GM19035 (cell line): ENCODE measurements around the gene CNOT9.

Experiments used
- ATAC-seq: cut with Tn5 transposase; IDR thresholded peaks from one replicate; pipeline ENCODE4 v1.9.1; 2021; ENCODE audit not compliant: unreplicated experiment

Gene CNOT9

GRCh38 chr2:218577482-218578220 lies 9.0 kb downstream of the CNOT9 start:
- ATAC-seq: no peak

GRCh38 chr2:218578272-218578877 lies 9.7 kb downstream of the CNOT9 start:
- ATAC-seq: no peak

DNA sequence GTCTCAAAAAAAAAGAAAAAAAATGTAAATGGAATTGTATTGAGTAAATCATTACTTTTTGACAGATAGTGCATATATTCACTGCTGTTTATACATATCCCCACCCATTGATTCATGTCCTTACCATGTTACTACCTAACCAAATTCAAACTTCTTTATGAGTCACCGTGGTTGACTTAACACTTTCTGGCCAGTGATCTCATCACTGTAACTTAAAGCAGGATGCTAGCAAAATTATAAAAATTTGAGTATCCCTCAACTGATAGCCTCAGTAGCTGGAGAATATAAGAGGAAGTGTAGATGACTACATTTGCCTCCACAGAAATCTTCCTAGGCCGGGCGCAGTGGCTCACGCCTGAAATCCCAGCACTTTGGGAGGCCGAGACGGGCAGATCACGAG lies 13.4 kb downstream of the CNOT9 start:
- no peak for ATAC-seq

DNA sequence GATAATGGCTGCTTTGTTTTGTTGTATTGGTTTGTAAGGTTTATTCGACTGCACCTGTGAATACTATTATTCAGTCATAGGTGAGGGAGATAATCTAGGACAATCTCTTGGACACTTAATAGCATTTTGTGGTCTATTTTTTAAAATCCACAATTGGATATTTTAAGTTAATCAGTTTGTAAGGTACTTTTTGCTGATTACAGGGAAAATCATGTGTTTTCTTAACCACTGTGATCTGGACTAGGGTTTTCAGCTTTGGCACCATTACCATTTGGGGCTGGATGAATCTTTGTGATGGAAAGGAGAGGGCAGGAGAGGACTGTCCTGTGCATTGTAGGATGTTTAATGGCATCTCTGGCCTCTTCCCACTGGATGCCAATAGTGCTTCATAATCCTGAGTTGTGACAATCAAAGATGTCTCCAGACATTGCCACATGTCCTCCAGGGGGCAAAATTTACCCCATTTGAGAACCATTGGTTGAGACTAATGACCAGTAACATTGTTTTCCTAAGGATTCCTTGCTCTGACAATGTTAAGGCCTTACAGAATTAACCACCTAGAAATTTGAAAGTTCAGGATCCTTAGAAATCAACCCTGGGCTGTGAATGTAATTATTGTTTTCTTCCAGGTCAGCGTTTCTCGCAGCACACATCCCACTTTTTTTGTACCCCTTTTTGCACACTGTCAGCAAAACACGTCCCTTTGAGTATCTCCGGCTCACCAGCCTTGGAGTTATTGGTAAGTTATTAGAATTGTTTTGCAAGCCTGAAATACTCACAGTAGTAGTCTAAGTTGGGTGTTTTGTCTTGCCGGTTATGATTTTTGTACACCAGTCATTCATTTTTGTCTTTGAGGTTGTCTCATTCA lies 15.6 kb downstream of the CNOT9 start:
- no peak for ATAC-seq

DNA sequence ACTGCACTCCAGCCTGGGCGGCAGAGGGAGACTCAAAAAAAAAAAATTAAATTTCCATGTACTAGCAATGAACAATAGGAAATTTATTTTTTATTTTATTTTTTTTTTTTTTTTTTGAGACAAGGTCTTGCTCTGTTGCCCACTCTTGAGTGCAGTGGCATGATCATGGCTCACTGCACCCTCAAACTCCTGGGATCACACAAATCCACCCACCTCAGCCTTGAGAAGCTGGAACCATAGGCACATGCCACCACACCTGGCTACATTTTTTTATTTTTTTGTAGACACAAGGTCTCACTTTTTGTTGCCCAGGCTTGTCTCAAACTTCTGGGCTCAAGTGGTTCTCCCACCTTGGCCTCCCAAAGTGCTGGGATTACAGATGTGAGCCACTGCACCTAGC lies 16.9 kb downstream of the CNOT9 start:
- ATAC-seq: no peak

- ATAC-seq: no peak
These were observed 36.8 kb downstream of the CNOT9 start for GRCh38 chr2:218605432-218605831.

DNA sequence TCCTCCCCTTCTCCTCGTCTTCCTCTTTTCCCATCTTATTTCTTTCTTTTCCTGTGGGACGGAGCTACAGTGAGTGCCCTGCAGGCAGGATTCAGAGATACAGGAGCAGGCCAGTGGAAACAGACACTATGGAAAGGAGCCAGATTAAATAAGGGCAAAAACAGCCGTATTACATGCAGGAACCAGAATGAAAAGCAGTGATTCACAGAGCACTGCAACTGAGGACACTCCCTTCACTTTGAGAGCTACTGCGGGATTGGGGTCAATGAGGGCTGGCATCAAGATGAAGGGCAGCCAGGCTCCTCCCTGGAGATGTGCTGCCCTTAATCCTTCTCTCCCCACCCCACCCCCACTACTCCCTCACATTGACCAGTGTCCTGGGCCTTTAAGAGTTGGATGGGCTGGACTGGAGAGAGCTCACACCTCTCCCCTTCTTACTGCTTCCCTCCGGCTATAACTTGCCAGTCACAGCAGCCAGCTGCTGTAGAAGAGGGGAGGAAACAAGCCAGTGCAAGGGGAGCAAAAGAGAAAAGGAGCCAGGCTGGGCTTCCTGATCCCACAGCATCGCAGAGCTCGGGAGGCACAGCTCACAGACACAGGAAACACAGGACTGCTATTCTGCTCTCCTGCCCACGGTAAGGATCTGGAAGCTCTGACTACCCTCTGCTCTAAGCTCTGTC lies 38.9 kb downstream of the CNOT9 start, which contains the start of gene PLCD4:
Gene PLCD4 (plus strand): TSS at position 464 of the 680 bp plus-strand sequence. CDS start 7,841 bp downstream, outside the sequence.
- no peak for ATAC-seq

DNA sequence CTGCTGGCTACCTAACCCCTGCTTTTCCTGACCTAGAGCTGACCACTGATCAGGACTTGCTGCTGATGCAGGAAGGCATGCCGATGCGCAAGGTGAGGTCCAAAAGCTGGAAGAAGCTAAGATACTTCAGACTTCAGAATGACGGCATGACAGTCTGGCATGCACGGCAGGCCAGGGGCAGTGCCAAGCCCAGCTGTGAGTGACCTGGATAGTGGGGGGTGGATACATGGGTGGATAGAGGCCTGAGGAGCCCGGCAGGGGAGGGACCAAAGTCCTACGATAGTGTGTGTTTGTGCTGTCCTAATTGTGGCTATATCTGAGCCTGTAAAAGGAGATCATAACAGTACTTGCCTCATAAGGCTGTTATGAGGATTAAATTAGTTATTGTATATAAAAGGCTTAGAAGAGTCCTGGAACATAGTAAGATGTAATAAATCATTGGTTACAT lies 47.3 kb downstream of the CNOT9 start:
- no peak for ATAC-seq

- no peak for ATAC-seq
These were observed 49.6 kb downstream of the CNOT9 start for GRCh38 chr2:218618102-218618860.

DNA sequence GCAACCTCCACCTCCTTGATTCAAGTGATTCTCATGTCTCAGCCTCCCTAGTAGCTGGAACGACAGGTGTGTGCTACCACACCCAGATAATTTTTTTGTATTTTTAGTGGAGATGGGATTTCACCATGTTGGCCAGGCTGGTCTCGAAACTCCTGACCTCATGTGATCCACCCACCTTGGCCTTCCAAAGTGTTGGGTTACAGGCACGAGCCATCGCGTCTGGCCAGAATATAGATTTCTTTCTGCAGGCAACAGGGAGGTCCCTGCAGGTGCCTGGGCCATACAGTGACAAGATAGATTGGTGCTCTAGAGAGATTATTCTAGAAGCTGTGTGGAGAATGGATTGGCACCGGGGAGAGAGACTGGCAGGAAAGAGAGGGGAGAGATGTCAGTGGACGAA lies 52.4 kb downstream of the CNOT9 start:
- ATAC-seq: no peak

DNA sequence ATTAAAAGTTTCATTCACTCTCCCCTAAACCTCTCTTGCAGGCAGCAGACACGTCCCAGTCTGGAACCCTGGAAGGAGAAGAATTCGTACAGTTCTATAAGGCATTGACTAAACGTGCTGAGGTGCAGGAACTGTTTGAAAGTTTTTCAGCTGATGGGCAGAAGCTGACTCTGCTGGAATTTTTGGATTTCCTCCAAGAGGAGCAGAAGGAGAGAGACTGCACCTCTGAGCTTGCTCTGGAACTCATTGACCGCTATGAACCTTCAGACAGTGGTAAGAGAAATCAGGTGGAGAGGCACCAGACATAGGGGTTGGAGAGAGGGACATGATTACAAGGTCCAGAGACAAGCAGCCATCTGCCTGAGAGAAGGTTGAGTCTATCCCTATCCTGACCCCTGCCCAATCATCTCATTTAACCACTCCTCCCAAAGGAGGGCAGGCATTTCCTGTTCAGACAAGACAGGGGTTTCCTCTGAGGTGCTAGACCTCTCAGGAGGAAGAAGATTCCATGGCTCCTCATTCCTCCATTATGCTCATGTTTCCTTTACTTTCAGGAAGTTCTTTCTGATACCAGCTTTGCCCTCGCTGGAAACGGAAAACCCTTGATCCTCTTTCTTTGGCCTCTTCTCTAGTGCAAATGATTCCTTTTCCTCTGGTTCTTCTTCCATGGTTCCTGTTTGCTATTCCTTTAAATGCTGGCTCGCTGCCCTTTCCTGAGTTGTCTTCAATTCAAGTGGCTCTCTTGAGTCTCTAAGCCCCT lies 54.1 kb downstream of the CNOT9 start:
- ATAC-seq: no peak

- no peak for ATAC-seq
These were observed 54.7 kb downstream of the CNOT9 start for GRCh38 chr2:218623366-218623705.

- ATAC-seq: no peak
These were observed 57.7 kb downstream of the CNOT9 start for GRCh38 chr2:218626369-218626768.

GRCh38 chr2:218627939-218628338 lies 59.3 kb downstream of the CNOT9 start:
- no peak for ATAC-seq

DNA sequence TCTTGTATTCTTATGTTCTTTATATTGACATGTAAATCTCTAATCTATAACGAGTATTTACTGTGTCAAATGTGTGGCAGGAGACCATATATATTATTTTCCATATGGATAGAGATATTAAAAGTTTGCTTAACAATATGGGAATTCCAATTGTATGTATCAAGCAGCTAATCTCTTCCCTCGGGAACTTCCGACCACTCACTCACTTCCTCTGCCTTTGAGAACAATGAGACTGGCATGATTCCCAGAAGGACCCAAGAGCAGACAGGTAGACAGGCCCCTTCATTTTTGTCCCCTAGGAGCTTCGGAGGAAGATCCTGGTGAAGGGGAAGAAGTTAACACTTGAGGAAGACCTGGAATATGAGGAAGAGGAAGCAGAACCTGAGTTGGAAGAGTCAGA lies 63.2 kb downstream of the CNOT9 start:
- ATAC-seq: no peak

GRCh38 chr2:218635719-218636118 lies 67.1 kb downstream of the CNOT9 start:
- ATAC-seq: no peak

- ATAC-seq: no peak
These were observed 69.7 kb downstream of the CNOT9 start for GRCh38 chr2:218638372-218638771.

- ATAC-seq: no peak
These were observed 73.5 kb downstream of the CNOT9 start for GRCh38 chr2:218642121-218642656.

GRCh38 chr2:218642786-218643185 lies 74.1 kb downstream of the CNOT9 start:
- ATAC-seq: no peak
